SK-N-MC (cell line): ENCODE measurements around the gene RRAGA.

Experiments
- EZH2 ChIP-seq: fragments of 200-600 bp; sonication (generic); IDR thresholded peaks from one replicate; pipeline ENCODE4 v1.6.1; 2017; ENCODE audit warnings: antibody characterized with exemption
- POLR2AphosphoS5 ChIP-seq: IDR thresholded peaks from 2 replicates; pipeline ENCODE4 v1.6.1; 2012; ENCODE audit warnings: mild to moderate bottlenecking, low read depth, low read length, borderline replicate concordance

- TF ChIP-seq EZH2: no peak
- TF ChIP-seq POLR2AphosphoS5: no peak
Observed at GRCh38 chr9:19087106-19088000, 38.1 kb downstream of the RRAGA start.
